H1 (cell line): Measurements from ENCODE around the gene SIGLEC6. TPM values are rescaled to one million over a fixed set of nuclear protein-coding genes. Genes with fewer than 3 reads are reported as not detected.

Experiments
- POLR2AphosphoS5 ChIP-seq: IDR thresholded peaks from 2 replicates; pipeline ENCODE4 v1.6.1; 2011; ENCODE audit warnings: low read depth, low read length
- SIN3A ChIP-seq, 2 experiments: IDR thresholded peaks in 1 of 2; conservative IDR thresholded peaks in 1 of 2; 2 replicates each; pipeline ENCODE4 v1.6.1; 2011 to 2012; ENCODE audit warnings: low read length in 2 of 2, improper control_type of control experiment in 1 of 2, low read depth in 1 of 2, mild to moderate bottlenecking in 1 of 2
- polyA plus RNA-seq, 7 experiments: library from polyadenylated mRNA; depleted of rRNA in 3 of 7; stranded (reverse) in 5 of 7; unstranded in 2 of 7; fragments of >200 nt in 5 of 7; fragments of 200-250 nt in 2 of 7; gene quantifications; 1 replicate in 5 of 7; 2 replicates in 1 of 7; 4 replicates in 1 of 7; pipeline versions ENCODE4 v1.2.1 to v1.2.3, GENCODE V29; 2011 to 2013; ENCODE audit warnings: missing spikeins in 2 of 7, mixed read lengths in 2 of 7
- total RNA-seq: library from RNA; stranded (reverse); fragmentation: NEBNext Ultra II Directional; extraction: Animal tissue kit (Norgen Biotek cat#: 25700); gene quantifications from 2 replicates; pipeline ENCODE4 v1.2.1, GENCODE V29; 2021
- TF ChIP-seq, protein P1 (sequence below): fragments of 300-600 bp; sonication (generic); IDR thresholded peaks from 2 replicates; pipeline ENCODE4 v1.7.1; 2012; ENCODE audit warnings: low read length, moderate library complexity, mild to moderate bottlenecking, inconsistent platforms; ENCODE audit not compliant: insufficient replicate concordance
- TF ChIP-seq, protein P2 (sequence below): IDR thresholded peaks from 2 replicates; pipeline ENCODE4 v1.6.1; 2012; ENCODE audit warnings: low read length, inconsistent platforms

The SIGLEC6 gene
- total and polyA plus RNA-seq, 2 of the 8 experiments (the other 6 are each of a cell fraction or from before 2014, with no cell fraction given), result 0.05 TPM; not detected in 1

DNA sequence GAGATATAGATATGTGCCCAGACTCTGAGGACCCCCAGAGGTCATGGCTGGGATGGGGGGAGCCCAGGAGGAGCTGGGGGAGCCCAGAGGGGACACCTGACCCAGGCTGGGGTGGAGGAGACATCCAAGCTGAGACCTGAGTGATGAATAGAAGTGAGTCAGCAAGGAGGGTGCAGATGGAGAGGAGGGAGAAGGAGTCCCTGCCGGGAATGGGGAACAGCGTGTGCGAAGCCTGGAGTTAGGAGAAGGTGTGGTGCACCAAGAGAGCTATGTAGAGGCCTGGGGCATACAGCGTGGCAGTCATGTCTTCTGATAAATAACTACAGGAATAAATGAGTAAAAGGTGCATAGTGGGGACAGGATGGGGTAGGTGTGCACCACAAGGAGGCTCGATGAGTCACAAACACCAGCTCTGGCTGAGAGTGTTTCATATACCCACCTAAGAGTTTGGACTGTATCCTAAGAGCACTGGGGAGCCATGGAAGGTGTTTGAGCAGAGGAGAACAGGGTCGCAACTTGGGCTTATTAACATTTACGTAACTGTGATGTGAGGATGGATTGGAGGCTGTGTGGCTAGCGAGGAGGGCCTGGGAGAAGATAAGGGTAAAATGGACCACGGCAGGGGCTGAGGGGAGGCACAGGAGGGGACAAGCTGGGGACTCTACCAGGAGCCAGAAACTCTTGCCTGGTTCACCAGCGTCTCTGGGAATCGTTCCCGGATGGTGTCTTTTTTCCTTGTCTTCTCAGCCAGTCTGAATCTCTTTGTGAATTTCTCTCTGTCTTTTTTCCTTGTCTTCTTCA is 51.7 kb downstream of the SIGLEC6 start (continued):
- TF ChIP-seq, protein P1, sequence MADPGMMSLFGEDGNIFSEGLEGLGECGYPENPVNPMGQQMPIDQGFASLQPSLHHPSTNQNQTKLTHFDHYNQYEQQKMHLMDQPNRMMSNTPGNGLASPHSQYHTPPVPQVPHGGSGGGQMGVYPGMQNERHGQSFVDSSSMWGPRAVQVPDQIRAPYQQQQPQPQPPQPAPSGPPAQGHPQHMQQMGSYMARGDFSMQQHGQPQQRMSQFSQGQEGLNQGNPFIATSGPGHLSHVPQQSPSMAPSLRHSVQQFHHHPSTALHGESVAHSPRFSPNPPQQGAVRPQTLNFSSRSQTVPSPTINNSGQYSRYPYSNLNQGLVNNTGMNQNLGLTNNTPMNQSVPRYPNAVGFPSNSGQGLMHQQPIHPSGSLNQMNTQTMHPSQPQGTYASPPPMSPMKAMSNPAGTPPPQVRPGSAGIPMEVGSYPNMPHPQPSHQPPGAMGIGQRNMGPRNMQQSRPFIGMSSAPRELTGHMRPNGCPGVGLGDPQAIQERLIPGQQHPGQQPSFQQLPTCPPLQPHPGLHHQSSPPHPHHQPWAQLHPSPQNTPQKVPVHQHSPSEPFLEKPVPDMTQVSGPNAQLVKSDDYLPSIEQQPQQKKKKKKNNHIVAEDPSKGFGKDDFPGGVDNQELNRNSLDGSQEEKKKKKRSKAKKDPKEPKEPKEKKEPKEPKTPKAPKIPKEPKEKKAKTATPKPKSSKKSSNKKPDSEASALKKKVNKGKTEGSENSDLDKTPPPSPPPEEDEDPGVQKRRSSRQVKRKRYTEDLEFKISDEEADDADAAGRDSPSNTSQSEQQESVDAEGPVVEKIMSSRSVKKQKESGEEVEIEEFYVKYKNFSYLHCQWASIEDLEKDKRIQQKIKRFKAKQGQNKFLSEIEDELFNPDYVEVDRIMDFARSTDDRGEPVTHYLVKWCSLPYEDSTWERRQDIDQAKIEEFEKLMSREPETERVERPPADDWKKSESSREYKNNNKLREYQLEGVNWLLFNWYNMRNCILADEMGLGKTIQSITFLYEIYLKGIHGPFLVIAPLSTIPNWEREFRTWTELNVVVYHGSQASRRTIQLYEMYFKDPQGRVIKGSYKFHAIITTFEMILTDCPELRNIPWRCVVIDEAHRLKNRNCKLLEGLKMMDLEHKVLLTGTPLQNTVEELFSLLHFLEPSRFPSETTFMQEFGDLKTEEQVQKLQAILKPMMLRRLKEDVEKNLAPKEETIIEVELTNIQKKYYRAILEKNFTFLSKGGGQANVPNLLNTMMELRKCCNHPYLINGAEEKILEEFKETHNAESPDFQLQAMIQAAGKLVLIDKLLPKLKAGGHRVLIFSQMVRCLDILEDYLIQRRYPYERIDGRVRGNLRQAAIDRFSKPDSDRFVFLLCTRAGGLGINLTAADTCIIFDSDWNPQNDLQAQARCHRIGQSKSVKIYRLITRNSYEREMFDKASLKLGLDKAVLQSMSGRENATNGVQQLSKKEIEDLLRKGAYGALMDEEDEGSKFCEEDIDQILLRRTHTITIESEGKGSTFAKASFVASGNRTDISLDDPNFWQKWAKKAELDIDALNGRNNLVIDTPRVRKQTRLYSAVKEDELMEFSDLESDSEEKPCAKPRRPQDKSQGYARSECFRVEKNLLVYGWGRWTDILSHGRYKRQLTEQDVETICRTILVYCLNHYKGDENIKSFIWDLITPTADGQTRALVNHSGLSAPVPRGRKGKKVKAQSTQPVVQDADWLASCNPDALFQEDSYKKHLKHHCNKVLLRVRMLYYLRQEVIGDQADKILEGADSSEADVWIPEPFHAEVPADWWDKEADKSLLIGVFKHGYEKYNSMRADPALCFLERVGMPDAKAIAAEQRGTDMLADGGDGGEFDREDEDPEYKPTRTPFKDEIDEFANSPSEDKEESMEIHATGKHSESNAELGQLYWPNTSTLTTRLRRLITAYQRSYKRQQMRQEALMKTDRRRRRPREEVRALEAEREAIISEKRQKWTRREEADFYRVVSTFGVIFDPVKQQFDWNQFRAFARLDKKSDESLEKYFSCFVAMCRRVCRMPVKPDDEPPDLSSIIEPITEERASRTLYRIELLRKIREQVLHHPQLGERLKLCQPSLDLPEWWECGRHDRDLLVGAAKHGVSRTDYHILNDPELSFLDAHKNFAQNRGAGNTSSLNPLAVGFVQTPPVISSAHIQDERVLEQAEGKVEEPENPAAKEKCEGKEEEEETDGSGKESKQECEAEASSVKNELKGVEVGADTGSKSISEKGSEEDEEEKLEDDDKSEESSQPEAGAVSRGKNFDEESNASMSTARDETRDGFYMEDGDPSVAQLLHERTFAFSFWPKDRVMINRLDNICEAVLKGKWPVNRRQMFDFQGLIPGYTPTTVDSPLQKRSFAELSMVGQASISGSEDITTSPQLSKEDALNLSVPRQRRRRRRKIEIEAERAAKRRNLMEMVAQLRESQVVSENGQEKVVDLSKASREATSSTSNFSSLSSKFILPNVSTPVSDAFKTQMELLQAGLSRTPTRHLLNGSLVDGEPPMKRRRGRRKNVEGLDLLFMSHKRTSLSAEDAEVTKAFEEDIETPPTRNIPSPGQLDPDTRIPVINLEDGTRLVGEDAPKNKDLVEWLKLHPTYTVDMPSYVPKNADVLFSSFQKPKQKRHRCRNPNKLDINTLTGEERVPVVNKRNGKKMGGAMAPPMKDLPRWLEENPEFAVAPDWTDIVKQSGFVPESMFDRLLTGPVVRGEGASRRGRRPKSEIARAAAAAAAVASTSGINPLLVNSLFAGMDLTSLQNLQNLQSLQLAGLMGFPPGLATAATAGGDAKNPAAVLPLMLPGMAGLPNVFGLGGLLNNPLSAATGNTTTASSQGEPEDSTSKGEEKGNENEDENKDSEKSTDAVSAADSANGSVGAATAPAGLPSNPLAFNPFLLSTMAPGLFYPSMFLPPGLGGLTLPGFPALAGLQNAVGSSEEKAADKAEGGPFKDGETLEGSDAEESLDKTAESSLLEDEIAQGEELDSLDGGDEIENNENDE, result no peak
- TF ChIP-seq POLR2AphosphoS5, result no peak
- TF ChIP-seq, protein P2, sequence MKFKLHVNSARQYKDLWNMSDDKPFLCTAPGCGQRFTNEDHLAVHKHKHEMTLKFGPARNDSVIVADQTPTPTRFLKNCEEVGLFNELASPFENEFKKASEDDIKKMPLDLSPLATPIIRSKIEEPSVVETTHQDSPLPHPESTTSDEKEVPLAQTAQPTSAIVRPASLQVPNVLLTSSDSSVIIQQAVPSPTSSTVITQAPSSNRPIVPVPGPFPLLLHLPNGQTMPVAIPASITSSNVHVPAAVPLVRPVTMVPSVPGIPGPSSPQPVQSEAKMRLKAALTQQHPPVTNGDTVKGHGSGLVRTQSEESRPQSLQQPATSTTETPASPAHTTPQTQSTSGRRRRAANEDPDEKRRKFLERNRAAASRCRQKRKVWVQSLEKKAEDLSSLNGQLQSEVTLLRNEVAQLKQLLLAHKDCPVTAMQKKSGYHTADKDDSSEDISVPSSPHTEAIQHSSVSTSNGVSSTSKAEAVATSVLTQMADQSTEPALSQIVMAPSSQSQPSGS, result no peak
- TF ChIP-seq SIN3A (conservative IDR thresholded peaks at IDR 0.05 in 1 of 2, IDR thresholded peaks at IDR 0.05 in 1 of 2; ENCODE audit: low read depth in 1 of 2, low read length in 2 of 2), result no peak
